ENCODE measurements around the gene PPP3CA. TPM values are rescaled to one million over a fixed set of nuclear protein-coding genes. Genes with fewer than 3 reads are reported as not detected.

PPP3CA gene
- total RNA-seq, 1 experiment from 2014 or later, result 40.2 TPM

DNA sequence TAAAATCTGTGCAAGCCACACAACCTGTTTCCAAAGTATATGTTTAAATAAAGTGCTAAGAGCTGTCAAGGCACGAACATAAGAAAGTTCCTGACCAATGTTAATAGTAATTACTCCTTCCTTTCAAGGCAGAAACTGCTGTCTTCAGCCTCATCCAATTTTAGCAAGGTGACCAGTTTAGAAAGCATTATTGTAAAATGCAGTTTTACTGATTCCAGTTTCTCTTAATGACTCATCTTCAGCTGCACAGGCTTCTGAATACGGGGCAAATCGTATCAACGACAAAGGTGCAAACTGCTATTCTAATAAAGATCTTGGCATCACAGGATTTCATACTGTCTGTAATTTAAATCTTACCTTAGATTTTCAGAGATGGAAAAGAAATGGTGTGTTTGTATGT lies 87.5 kb downstream of the PPP3CA start:
- no peak overlapping the region for H3K27ac ChIP-seq
- intact Hi-C loops (cut with micrococcal nuclease; ENCODE audit: unreplicated experiment), result no loop called here

DNA sequence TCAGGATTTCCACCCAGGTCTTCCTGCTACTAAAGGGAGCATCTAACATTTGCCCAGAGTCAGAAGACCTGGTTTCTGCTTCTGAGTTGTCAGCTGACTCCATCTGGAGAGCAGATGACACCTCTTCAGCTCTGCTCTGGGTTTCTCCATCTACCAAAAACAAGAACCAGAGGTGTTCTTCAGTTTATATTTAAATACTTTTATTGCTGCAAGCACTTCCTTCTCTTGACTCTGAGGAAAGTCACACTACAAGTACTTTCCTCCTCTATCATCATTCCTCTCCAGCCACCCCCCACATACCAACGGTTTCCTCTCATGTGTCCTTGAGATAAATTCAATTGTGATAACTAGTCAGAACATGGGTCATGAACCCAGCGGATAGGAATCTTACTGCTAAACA lies 88.4 kb downstream of the PPP3CA start:
- TF ChIP-seq EZH2 (IDR thresholded peaks at IDR 0.05; ENCODE audit: low read depth), result no peak
- TF ChIP-seq, protein P1, sequence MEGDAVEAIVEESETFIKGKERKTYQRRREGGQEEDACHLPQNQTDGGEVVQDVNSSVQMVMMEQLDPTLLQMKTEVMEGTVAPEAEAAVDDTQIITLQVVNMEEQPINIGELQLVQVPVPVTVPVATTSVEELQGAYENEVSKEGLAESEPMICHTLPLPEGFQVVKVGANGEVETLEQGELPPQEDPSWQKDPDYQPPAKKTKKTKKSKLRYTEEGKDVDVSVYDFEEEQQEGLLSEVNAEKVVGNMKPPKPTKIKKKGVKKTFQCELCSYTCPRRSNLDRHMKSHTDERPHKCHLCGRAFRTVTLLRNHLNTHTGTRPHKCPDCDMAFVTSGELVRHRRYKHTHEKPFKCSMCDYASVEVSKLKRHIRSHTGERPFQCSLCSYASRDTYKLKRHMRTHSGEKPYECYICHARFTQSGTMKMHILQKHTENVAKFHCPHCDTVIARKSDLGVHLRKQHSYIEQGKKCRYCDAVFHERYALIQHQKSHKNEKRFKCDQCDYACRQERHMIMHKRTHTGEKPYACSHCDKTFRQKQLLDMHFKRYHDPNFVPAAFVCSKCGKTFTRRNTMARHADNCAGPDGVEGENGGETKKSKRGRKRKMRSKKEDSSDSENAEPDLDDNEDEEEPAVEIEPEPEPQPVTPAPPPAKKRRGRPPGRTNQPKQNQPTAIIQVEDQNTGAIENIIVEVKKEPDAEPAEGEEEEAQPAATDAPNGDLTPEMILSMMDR (conservative IDR thresholded peaks at IDR 0.05), result no peak
- Histone ChIP-seq H3K27ac (no peak overlapping the region), H3F3A (ENCODE audit: insufficient read depth, low read depth) (no peaks in the 10 kb centered on the region), H3K79me2 (ENCODE audit: low read depth) (no peaks in the 10 kb centered on the region), H3K4me1 (replicated peaks; ENCODE audit: insufficient read depth) (no peaks in the 10 kb centered on the region), H3K9me2 (ENCODE audit: insufficient read depth) (no peaks in the 10 kb centered on the region), H4K20me1 (ENCODE audit: insufficient read depth) (no peaks in the 10 kb centered on the region), H3K9me3 (ENCODE audit: insufficient read depth, low read depth) (no peaks in the 10 kb centered on the region), H2AFZ (no peak overlapping the region), H3K4me2 (no peak overlapping the region), H3K36me3 (ENCODE audit: low read depth) (no peaks in the 10 kb centered on the region), H3K4me3 (no peak overlapping the region), H3K27me3 (ENCODE audit: insufficient read depth, low read depth) (no peaks in the 10 kb centered on the region)
- BruUV-seq (replicated peaks), result no TSS peak
- intact Hi-C loops (cut with micrococcal nuclease; ENCODE audit: unreplicated experiment), result no loop called here
- DNase-seq, result no peak
- ChIA-PET POLR2A (ENCODE audit: unreplicated experiment) (interaction anchor here (0.7 kb wide), 1 partner anchor 14 kb away, joined by 5 read pairs; no protein-coding TSS in a partner anchor), CTCF (no interaction called here)

More for the DNA sequence above, 87.5 kb downstream of the PPP3CA start:
- Histone ChIP-seq H4K20me1 (ENCODE audit: insufficient read depth) (no peaks in the 10 kb centered on the region), H3K79me2 (ENCODE audit: low read depth) (peaks cover 5% of the 10 kb centered on the region; the same call in 1 of the 2 replicates), H3K36me3 (ENCODE audit: low read depth) (no peaks in the 10 kb centered on the region), H3K4me3 (no peak overlapping the region), H2AFZ (no peak overlapping the region), H3K4me2 (no peak overlapping the region), H3K27me3 (ENCODE audit: insufficient read depth, low read depth) (no peaks in the 10 kb centered on the region), H3K9me3 (ENCODE audit: insufficient read depth, low read depth) (no peaks in the 10 kb centered on the region), H3K4me1 (replicated peaks; ENCODE audit: insufficient read depth) (no peaks in the 10 kb centered on the region), H3F3A (ENCODE audit: insufficient read depth, low read depth) (no peaks in the 10 kb centered on the region), H3K9me2 (ENCODE audit: insufficient read depth) (no peaks in the 10 kb centered on the region)
- CTCF ChIA-PET, result no interaction called here
- no peak for DNase-seq
- no TSS peak for BruUV-seq (replicated peaks)
- TF ChIP-seq EZH2 (IDR thresholded peaks at IDR 0.05; ENCODE audit: low read depth), result no peak
- TF ChIP-seq, protein P1 (conservative IDR thresholded peaks at IDR 0.05), result no peak
- POLR2A ChIA-PET (ENCODE audit: unreplicated experiment), result no interaction called here

DNA sequence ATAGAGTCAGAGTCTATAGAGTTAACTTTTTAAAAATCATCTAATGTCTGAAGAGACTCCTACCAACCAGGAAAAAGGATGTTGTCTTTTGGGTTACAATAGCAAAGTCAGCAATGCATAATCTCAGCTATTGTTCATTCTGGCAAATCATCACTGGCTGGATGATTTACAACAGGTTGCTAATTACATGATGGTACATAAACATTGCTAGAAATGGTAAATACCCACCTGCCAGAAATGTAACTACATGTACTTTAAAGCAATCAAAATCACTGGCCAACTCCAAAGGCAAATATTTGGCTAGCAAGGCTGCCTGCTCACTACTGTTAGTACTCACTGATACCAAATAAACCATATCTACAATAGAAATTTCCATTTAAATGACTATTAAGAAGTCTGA lies 91.1 kb downstream of the PPP3CA start:
- CTCF ChIA-PET, result no interaction called here
- TF ChIP-seq, protein P1 (conservative IDR thresholded peaks at IDR 0.05), result no peak
- TF ChIP-seq EZH2 (IDR thresholded peaks at IDR 0.05; ENCODE audit: low read depth), result no peak
- Histone ChIP-seq H3K27ac (no peak overlapping the region), H3K36me3 (ENCODE audit: low read depth) (no peaks in the 10 kb centered on the region), H4K20me1 (ENCODE audit: insufficient read depth) (no peaks in the 10 kb centered on the region), H3K4me3 (no peak overlapping the region), H3K27me3 (ENCODE audit: insufficient read depth, low read depth) (no peaks in the 10 kb centered on the region), H3K9me3 (ENCODE audit: insufficient read depth, low read depth) (no peaks in the 10 kb centered on the region), H3K79me2 (ENCODE audit: low read depth) (no peaks in the 10 kb centered on the region), H3K4me1 (replicated peaks; ENCODE audit: insufficient read depth) (no peaks in the 10 kb centered on the region), H2AFZ (no peak overlapping the region), H3F3A (ENCODE audit: insufficient read depth, low read depth) (no peaks in the 10 kb centered on the region), H3K4me2 (no peak overlapping the region), H3K9me2 (ENCODE audit: insufficient read depth) (no peaks in the 10 kb centered on the region)
- DNase-seq, result no peak
- POLR2A ChIA-PET (ENCODE audit: unreplicated experiment), result no interaction called here
- BruUV-seq (replicated peaks), result no TSS peak
- intact Hi-C loops (cut with micrococcal nuclease; ENCODE audit: unreplicated experiment), result no loop called here
